AG10803 (cell line): Measurements from ENCODE around the gene HSPA5.
"Not testable (repeated sequence)": the region's sequence is repeated elsewhere in the genome, so short reads cannot be mapped to it uniquely, and the experiment has no call there.

Experiments
- DNase-seq: peaks from one replicate; pipeline ENCODE4 v3.0.0; 2010; ENCODE audit warnings: low read depth
- H3K4me3 ChIP-seq: 2 replicates; pipeline ENCODE4 v1.5.1; 2011; ENCODE audit warnings: mild to moderate bottlenecking, low read length, control low read depth
- CTCF ChIP-seq: conservative IDR thresholded peaks from 2 replicates; pipeline ENCODE4 v1.5.1; 2011; ENCODE audit warnings: mild to moderate bottlenecking, low read length, control low read depth, inconsistent platforms

HSPA5 gene

GRCh38 chr9:125241000-125241862, at the start of gene HSPA5:
Gene HSPA5 (minus strand): TSS chr9:125241343. CDS start chr9:125241126, 217 bp downstream.
- TF ChIP-seq CTCF, result no peak
- H3K4me3 ChIP-seq, result peak within 1 kb of the TSS; percentile 98
- DNase-seq, result peak; percentile 100

- not testable (repeated sequence) for H3K4me3 ChIP-seq, DNase-seq
Observed at GRCh38 chr9:125286935-125287433, 45.8 kb upstream of the HSPA5 start.

- TF ChIP-seq CTCF, result no peak
- DNase-seq, result no peak
- H3K4me3 ChIP-seq, result no peak overlapping the region
Observed at GRCh38 chr9:125284855-125285254, 43.7 kb upstream of the HSPA5 start.

GRCh38 chr9:125280945-125281344, 39.8 kb upstream of the HSPA5 start:
- 0 out of 2 replicates have a peak overlapping the region, but pooled peaks have one; percentile 2 for H3K4me3 ChIP-seq
- TF ChIP-seq CTCF, result no peak
- DNase-seq, result peak; percentile 36

GRCh38 chr9:125277411-125277810, 36.3 kb upstream of the HSPA5 start:
- TF ChIP-seq CTCF, result no peak
- DNase-seq, result no peak
- H3K4me3 ChIP-seq, result no peak overlapping the region

- no peak for DNase-seq
- H3K4me3 ChIP-seq, result no peak overlapping the region
- TF ChIP-seq CTCF, result no peak
Observed at GRCh38 chr9:125276771-125277170, 35.6 kb upstream of the HSPA5 start.

- no peak overlapping the region for H3K4me3 ChIP-seq
- peak; percentile 33 for DNase-seq
- no peak for TF ChIP-seq CTCF
Observed at GRCh38 chr9:125272697-125273096, 31.6 kb upstream of the HSPA5 start.
